ENCODE data around the gene GAS5. TPM values are rescaled to one million over a fixed set of nuclear protein-coding genes. Genes with fewer than 3 reads are reported as not detected.

Gene GAS5
- total and polyA plus RNA-seq, 2 of the 8 experiments (the other 6 are each of a cell fraction or from before 2014, with no cell fraction given), result 799 to 1,238 TPM

- DNase-seq (ENCODE audit: low read depth in 1 of 2, low spot score in 2 of 2) (no peak), FAIRE-seq (no peak)
- H3K18ac ChIP-seq (ENCODE audit: extremely low read depth, low read length), result no peak overlapping the region
- 93% methylated on average over 5 of the region's 5 CpGs; no CpG with 5 or more reads in 1 of the 2 experiments for WGBS, 2 experiments (ENCODE audit: extremely low coverage in 1 of 2, insufficient coverage in 1 of 2, insufficient read length in 1 of 2, insufficient replicate concordance in 2 of 2, low coverage in 1 of 2, low lambda C conversion rate in 2 of 2, missing lambda C conversion rate in 1 of 2)
- H4K8ac ChIP-seq (ENCODE audit: extremely low read depth, insufficient read depth, low read length), result no peak overlapping the region
- H2BK15ac ChIP-seq (ENCODE audit: low read length), result no peak overlapping the region
- no peak overlapping the region for H2BK12ac ChIP-seq (ENCODE audit: low read depth, low read length)
- 0 out of 4 replicates have a peak, but pooled peaks cover 0 to under 1% of the 10 kb centered on the region in 2 experiments for H3K79me2 ChIP-seq (ENCODE audit: control insufficient read depth in 1 of 2, insufficient read depth in 2 of 2, low read length in 2 of 2)
- no peak overlapping the region for H2BK20ac ChIP-seq (ENCODE audit: low read length)
- H3K36me3 ChIP-seq (ENCODE audit: control insufficient read depth in 2 of 4, insufficient read depth in 4 of 4, low read length in 3 of 4), result peaks cover 0 to 19% (median 4%) of the 10 kb centered on the region in 4 experiments; a peak in 3 of 8 replicates
- no peaks in the 10 kb centered on the region for H3K79me1 ChIP-seq (ENCODE audit: low read depth, low read length)
- H3K4ac ChIP-seq (replicated peaks; ENCODE audit: insufficient read length, low read depth, low read length), result no peak overlapping the region
- H2AFZ ChIP-seq (ENCODE audit: low read length), result no peak overlapping the region
- H3K4me1 ChIP-seq (replicated peaks in 1 of 4; ENCODE audit: control insufficient read depth in 3 of 4, insufficient read depth in 4 of 4, low read length in 3 of 4), result no peaks in the 10 kb centered on the region
- no peak overlapping the region for H2BK5ac ChIP-seq (ENCODE audit: low read depth, low read length)
- TF ChIP-seq CTBP2 (IDR thresholded peaks at IDR 0.05; ENCODE audit: borderline replicate concordance, insufficient read depth, insufficient read length, low read length) (no peak), TCF12 (IDR thresholded peaks at IDR 0.05; ENCODE audit: low read depth, low read length) (no peak), CHD2 (IDR thresholded peaks at IDR 0.05; ENCODE audit: low read length) (no peak), RFX5 (IDR thresholded peaks at IDR 0.05; ENCODE audit: borderline replicate concordance, low read depth, low read length) (no peak)
- H3K27me3 ChIP-seq (replicated peaks in 1 of 4; ENCODE audit: control insufficient read depth in 3 of 4, extremely low read depth in 1 of 4, insufficient read depth in 3 of 4, low read length in 3 of 4), result no peaks in the 10 kb centered on the region
- H3K4me3 ChIP-seq (ENCODE audit: extremely low read depth in 1 of 4, insufficient read depth in 2 of 4, low read depth in 3 of 4, low read length in 4 of 4), result no peak overlapping the region
- H4K5ac ChIP-seq (ENCODE audit: insufficient read length, low read depth, low read length), result no peak overlapping the region
- H4K20me1 ChIP-seq (replicated peaks in 1 of 2; ENCODE audit: control insufficient read depth in 1 of 2, insufficient read depth in 2 of 2, low read length in 2 of 2), result no peaks in the 10 kb centered on the region
- H4K91ac ChIP-seq (replicated peaks; ENCODE audit: insufficient read length, low read length), result no peak overlapping the region
- no peak overlapping the region for H3K27ac ChIP-seq (ENCODE audit: low read depth, low read length)
- no peak overlapping the region for H2AK5ac ChIP-seq (ENCODE audit: low read depth, low read length)
- H3K9me3 ChIP-seq (ENCODE audit: insufficient read depth in 2 of 2, low read depth in 1 of 2, low read length in 1 of 2), result no peaks in the 10 kb centered on the region
- POLR2A ChIA-PET (ENCODE audit: partially characterized antibody), result interaction anchor here (1.4 to 8.1 kb wide), 3 partner anchors 9 to 52 kb away, joined by 3 to 59 read pairs (median 30); partner anchors contain the start of genes CENPL, DARS2, GAS5 and ZBTB37
- no peak overlapping the region for H3K56ac ChIP-seq (replicated peaks; ENCODE audit: insufficient read length, low read depth, low read length)
- CTCF ChIA-PET (ENCODE audit: partially characterized antibody), result no interaction called here
- H3K14ac ChIP-seq (ENCODE audit: insufficient read length), result no peak overlapping the region
- no peak overlapping the region for H3K23ac ChIP-seq (ENCODE audit: insufficient read length)
- H3K23me2 ChIP-seq (ENCODE audit: low read depth, low read length), result no peaks in the 10 kb centered on the region
- no peak overlapping the region for H3K4me2 ChIP-seq (ENCODE audit: insufficient read depth in 1 of 2, low read depth in 2 of 2, low read length in 2 of 2)
- no peak overlapping the region for H3K9ac ChIP-seq (replicated peaks in 1 of 4; ENCODE audit: extremely low read depth in 1 of 4, low read depth in 3 of 4, low read length in 3 of 4)
- no peak overlapping the region for H2BK120ac ChIP-seq (replicated peaks; ENCODE audit: low read depth, low read length)
Measured at GRCh38 chr1:173876732-173877131, 8.9 kb upstream of the GAS5 start.
